SKM-1 treated with dmso at 0.1 percent for 144 hours (cell line): ENCODE data around the gene SLC41A3.
"Not testable (repeated sequence)": the region's sequence is repeated elsewhere in the genome, so short reads cannot be mapped to it uniquely, and the experiment has no call there.

Source experiments
- DNase-seq: peaks from one replicate; lab custom pipeline; 2025; ENCODE audit not compliant: unreplicated experiment; lab: John Stamatoyannopoulos, UW

The SLC41A3 gene

GRCh38 chr3:126083511-126083912 lies 412 bp downstream of the SLC41A3 start:
- DNase-seq: peak; percentile 33

- no peak for DNase-seq
These were observed 832 bp downstream of the SLC41A3 start for GRCh38 chr3:126083138-126083445.

GRCh38 chr3:126082362-126083137 lies 1.4 kb downstream of the SLC41A3 start:
- DNase-seq: no peak

GRCh38 chr3:126081618-126082361 lies 2.1 kb downstream of the SLC41A3 start:
- DNase-seq: no peak

GRCh38 chr3:126080970-126081369 lies 3.0 kb downstream of the SLC41A3 start:
- DNase-seq: no peak

- DNase-seq: no peak
These were observed 5.1 kb downstream of the SLC41A3 start for GRCh38 chr3:126078866-126079265.

- DNase-seq: no peak
These were observed 6.2 kb downstream of the SLC41A3 start for GRCh38 chr3:126077754-126078153.

GRCh38 chr3:126076140-126076539 lies 7.8 kb downstream of the SLC41A3 start:
- DNase-seq: no peak

- no peak for DNase-seq
These were observed 13.8 kb downstream of the SLC41A3 start for GRCh38 chr3:126070146-126070545.

- DNase-seq: no peak
These were observed 16.0 kb downstream of the SLC41A3 start for GRCh38 chr3:126067959-126068358.

- DNase-seq: not testable (repeated sequence)
These were observed 17.2 kb downstream of the SLC41A3 start for GRCh38 chr3:126066676-126067075.

GRCh38 chr3:126065876-126066275 lies 18.0 kb downstream of the SLC41A3 start:
- DNase-seq: no peak

GRCh38 chr3:126064627-126065258 lies 19.2 kb downstream of the SLC41A3 start:
- no peak for DNase-seq

- DNase-seq: no peak
These were observed 20.5 kb downstream of the SLC41A3 start for GRCh38 chr3:126063358-126063965.

- no peak for DNase-seq
These were observed 22.5 kb downstream of the SLC41A3 start for GRCh38 chr3:126061301-126062032.

GRCh38 chr3:126060613-126061145 lies 23.2 kb downstream of the SLC41A3 start:
- DNase-seq: no peak

GRCh38 chr3:126058666-126059065 lies 25.3 kb downstream of the SLC41A3 start:
- DNase-seq: no peak

GRCh38 chr3:126057936-126058335 lies 26.0 kb downstream of the SLC41A3 start:
- DNase-seq: no peak

GRCh38 chr3:126057501-126057819 lies 26.5 kb downstream of the SLC41A3 start:
- DNase-seq: no peak

GRCh38 chr3:126056681-126057500 lies 27.0 kb downstream of the SLC41A3 start:
- DNase-seq: no peak
